Activated CD4-positive, alpha-beta T cell treated with anti-CD3 and anti-CD28 coated beads, Interleukin-2, amount 10 ng/mL, durations not matched to agents 7 days and 5 days (primary cell): ENCODE measurements around the gene ARHGAP28. TPM values are rescaled to one million over a fixed set of nuclear protein-coding genes. Genes with fewer than 3 reads are reported as not detected.
"Not testable (repeated sequence)": the region's sequence is repeated elsewhere in the genome, so short reads cannot be mapped to it uniquely, and the experiment has no call there.

Experiments
- CTCF ChIA-PET: fragments of 350-600 bp; sonication (Branson Sonifier 250); formaldehyde crosslinking; loops from one replicate; lab custom pipeline; 2021; ENCODE audit warnings: antibody characterized with exemption; lab: Charles Lee
- POLR2A ChIA-PET: fragments of 350-600 bp; sonication (Branson Sonifier 250); formaldehyde crosslinking; loops from one replicate; lab custom pipeline; 2021; ENCODE audit warnings: antibody characterized with exemption; lab: Charles Lee
- DNase-seq: peaks from one replicate; pipeline ENCODE4 v3.0.0-alpha.2; 2020
- H3K27ac Mint-ChIP-seq: one replicate; pipeline ENCODE4 v1.8.0; 2021; ENCODE audit warnings: mild to moderate bottlenecking, moderate library complexity, mixed read lengths
- H3K27me3 Mint-ChIP-seq: one replicate; pipeline ENCODE4 v1.8.0; 2021; ENCODE audit warnings: mixed read lengths
- H3K36me3 Mint-ChIP-seq: one replicate; pipeline ENCODE4 v1.8.0; 2021; ENCODE audit warnings: low read depth, mixed read lengths
- H3K4me1 Mint-ChIP-seq: one replicate; pipeline ENCODE4 v1.8.0; 2021; ENCODE audit warnings: mixed read lengths
- H3K4me3 Mint-ChIP-seq: one replicate; pipeline ENCODE4 v1.8.0; 2021; ENCODE audit warnings: mild to moderate bottlenecking, moderate library complexity, mixed read lengths
- H3K9me3 Mint-ChIP-seq: one replicate; pipeline ENCODE4 v1.8.0; 2021; ENCODE audit warnings: mixed read lengths
- total RNA-seq, 2 experiments: library from RNA; stranded (reverse); gene quantifications; one replicate each; pipeline ENCODE4 v1.2.3, GENCODE V29; 2021

ARHGAP28 gene
- total RNA-seq, 2 experiments from 2014 or later: not detected

GRCh38 chr18:6785411-6785810 is 55.9 kb downstream of the ARHGAP28 start:
- Mint-ChIP-seq H3K36me3 (no peaks in the 10 kb centered on the region), H3K9me3 (peaks cover 5% of the 10 kb centered on the region), H3K27me3 (no peaks in the 10 kb centered on the region), H3K4me1 (no peaks in the 10 kb centered on the region), H3K27ac (no peak overlapping the region), H3K4me3 (no peak overlapping the region)
- POLR2A ChIA-PET: no interaction called here
- DNase-seq: no peak
- CTCF ChIA-PET: interaction anchor here (1.4 kb wide), 1 partner anchor 10 kb away, joined by 3 read pairs; no protein-coding TSS in a partner anchor

DNA sequence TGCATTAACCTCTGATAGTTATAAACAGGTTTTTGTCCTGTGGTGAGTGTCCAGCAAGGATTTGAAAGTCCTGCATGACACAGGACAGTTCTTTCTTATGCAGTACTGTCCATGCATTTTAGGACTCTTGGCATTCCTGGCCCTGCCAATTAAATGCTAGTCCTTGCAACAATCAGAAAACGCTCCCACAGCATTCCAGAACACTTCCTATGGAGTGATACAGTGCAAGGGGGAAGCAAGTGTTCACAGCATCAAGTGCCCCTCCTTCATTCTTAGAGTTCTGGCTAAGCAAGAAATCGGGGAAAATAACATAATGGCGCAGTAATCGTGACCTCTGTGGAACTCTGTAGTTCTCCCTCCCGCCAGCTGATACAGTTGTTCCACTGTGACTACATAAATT is 62.9 kb downstream of the ARHGAP28 start:
- POLR2A ChIA-PET: no interaction called here
- DNase-seq: no peak
- no peaks in the 10 kb centered on the region for H3K4me1 Mint-ChIP-seq
- CTCF ChIA-PET: no interaction called here
- no peak overlapping the region for H3K4me3 Mint-ChIP-seq
- H3K27me3 Mint-ChIP-seq: no peaks in the 10 kb centered on the region
- no peak overlapping the region for H3K27ac Mint-ChIP-seq
- H3K36me3 Mint-ChIP-seq: no peaks in the 10 kb centered on the region
- H3K9me3 Mint-ChIP-seq: peaks cover 2% of the 10 kb centered on the region

DNA sequence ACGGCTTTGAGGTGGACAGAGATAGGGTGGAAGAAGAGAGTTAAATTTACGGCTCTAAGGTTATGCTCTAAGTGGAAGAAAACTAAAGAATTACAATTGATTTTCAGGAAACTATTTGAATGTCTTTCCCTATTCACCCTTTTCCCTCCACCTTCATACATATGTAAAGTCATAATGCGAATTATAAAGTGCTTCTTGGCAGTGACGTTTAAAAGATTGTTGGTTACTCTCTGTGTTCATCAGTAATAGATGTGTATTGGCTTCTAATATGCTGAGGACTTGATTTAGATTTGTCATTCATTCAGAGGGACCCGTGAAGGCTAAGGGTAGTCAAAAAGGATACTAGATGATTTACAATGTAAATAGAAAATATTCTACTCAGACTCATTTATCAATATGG is 63.9 kb downstream of the ARHGAP28 start:
- no peak overlapping the region for H3K27ac Mint-ChIP-seq
- no peaks in the 10 kb centered on the region for H3K27me3 Mint-ChIP-seq
- no peak overlapping the region for H3K4me3 Mint-ChIP-seq
- peaks cover 2% of the 10 kb centered on the region for H3K9me3 Mint-ChIP-seq
- no peaks in the 10 kb centered on the region for H3K36me3 Mint-ChIP-seq
- ChIA-PET CTCF (no interaction called here), POLR2A (no interaction called here)
- DNase-seq: no peak
- no peaks in the 10 kb centered on the region for H3K4me1 Mint-ChIP-seq

- Mint-ChIP-seq H3K27ac (no peak overlapping the region), H3K4me3 (no peak overlapping the region), H3K27me3 (no peaks in the 10 kb centered on the region), H3K9me3 (no peaks in the 10 kb centered on the region), H3K4me1 (no peaks in the 10 kb centered on the region), H3K36me3 (no peaks in the 10 kb centered on the region)
- no peak for DNase-seq
- POLR2A ChIA-PET: no interaction called here
- CTCF ChIA-PET: no interaction called here
These were observed 64.5 kb downstream of the ARHGAP28 start for GRCh38 chr18:6793986-6794385.

DNA sequence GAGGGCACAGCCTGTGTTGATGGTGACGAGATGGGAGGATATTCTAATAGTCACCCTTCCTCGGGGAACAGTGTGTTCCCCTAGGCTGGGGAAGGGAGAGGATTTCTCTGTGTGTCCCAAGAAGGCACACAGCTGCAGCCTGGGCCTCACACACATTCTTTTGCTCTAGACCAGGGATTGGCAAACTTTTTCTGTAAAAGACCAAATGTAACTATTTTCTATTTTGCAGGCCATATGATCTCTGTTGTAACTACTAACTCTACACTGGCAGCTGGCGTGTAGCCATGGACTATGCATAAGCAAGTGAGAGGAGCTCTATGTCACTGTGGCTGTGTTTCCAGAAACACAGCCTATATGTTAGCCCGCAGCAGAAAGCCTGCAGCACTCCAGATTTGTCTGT is 65.8 kb downstream of the ARHGAP28 start:
- H3K36me3 Mint-ChIP-seq: no peaks in the 10 kb centered on the region
- H3K27me3 Mint-ChIP-seq: no peaks in the 10 kb centered on the region
- H3K4me1 Mint-ChIP-seq: no peaks in the 10 kb centered on the region
- no peak overlapping the region for H3K27ac Mint-ChIP-seq
- no peak for DNase-seq
- peaks cover 8% of the 10 kb centered on the region for H3K9me3 Mint-ChIP-seq
- no peak overlapping the region for H3K4me3 Mint-ChIP-seq
- ChIA-PET POLR2A (no interaction called here), CTCF (interaction anchor here (1.0 kb wide), 1 partner anchor 10 kb away, joined by 3 read pairs; no protein-coding TSS in a partner anchor)

GRCh38 chr18:6796511-6796910 is 67.0 kb downstream of the ARHGAP28 start:
- DNase-seq: no peak
- no peak overlapping the region for H3K4me3 Mint-ChIP-seq
- CTCF ChIA-PET: no interaction called here
- H3K36me3 Mint-ChIP-seq: no peaks in the 10 kb centered on the region
- peaks cover 9% of the 10 kb centered on the region for H3K9me3 Mint-ChIP-seq
- H3K4me1 Mint-ChIP-seq: no peaks in the 10 kb centered on the region
- POLR2A ChIA-PET: no interaction called here
- no peak overlapping the region for H3K27ac Mint-ChIP-seq
- no peaks in the 10 kb centered on the region for H3K27me3 Mint-ChIP-seq

GRCh38 chr18:6797171-6797570 is 67.7 kb downstream of the ARHGAP28 start:
- no peaks in the 10 kb centered on the region for H3K4me1 Mint-ChIP-seq
- no peaks in the 10 kb centered on the region for H3K36me3 Mint-ChIP-seq
- ChIA-PET CTCF (no interaction called here), POLR2A (no interaction called here)
- no peak overlapping the region for H3K4me3 Mint-ChIP-seq
- no peaks in the 10 kb centered on the region for H3K27me3 Mint-ChIP-seq
- peaks cover 9% of the 10 kb centered on the region for H3K9me3 Mint-ChIP-seq
- H3K27ac Mint-ChIP-seq: no peak overlapping the region
- DNase-seq: no peak

DNA sequence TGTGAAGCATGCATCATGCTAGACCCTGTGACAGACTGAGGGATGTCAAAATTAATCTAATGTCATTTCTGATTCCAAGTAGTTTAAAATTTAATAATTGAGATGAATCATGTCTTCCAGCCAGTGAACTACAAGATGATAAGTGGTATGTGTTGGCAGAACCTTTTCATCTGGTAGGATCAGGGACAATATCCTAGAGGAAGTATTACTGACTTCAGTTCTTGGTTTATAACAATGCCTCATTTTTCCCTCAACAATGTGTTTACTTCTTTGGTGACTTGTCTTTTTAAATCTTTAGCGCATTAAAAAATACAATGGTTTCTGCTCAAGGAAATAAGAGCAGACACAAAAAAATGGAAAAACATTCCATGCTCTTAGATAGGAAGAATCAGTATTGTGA is 69.4 kb downstream of the ARHGAP28 start:
- peaks cover 9% of the 10 kb centered on the region for H3K9me3 Mint-ChIP-seq
- CTCF ChIA-PET: no interaction called here
- no peaks in the 10 kb centered on the region for H3K36me3 Mint-ChIP-seq
- H3K4me1 Mint-ChIP-seq: no peaks in the 10 kb centered on the region
- H3K27ac Mint-ChIP-seq: no peak overlapping the region
- H3K27me3 Mint-ChIP-seq: no peaks in the 10 kb centered on the region
- POLR2A ChIA-PET: no interaction called here
- no peak for DNase-seq
- no peak overlapping the region for H3K4me3 Mint-ChIP-seq

DNA sequence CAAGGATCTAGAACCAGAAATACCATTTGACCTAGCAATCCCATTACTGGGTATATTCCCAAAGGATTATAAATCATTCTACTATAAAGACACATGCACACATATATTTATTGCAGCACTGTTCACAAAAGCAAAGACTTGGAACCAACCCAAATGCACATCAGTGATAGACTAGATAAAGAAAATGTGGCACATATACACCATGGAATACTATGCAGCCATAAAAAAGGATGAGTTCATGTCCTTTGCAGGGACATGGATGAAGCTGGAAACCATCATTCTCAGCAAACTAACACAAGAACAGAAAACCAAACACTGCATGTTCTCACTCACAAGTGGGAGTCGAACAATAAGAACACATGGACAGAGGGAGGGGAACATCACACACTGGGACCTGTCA is 70.8 kb downstream of the ARHGAP28 start:
- H3K4me1 Mint-ChIP-seq, CTCF ChIA-PET, POLR2A ChIA-PET, H3K27me3 Mint-ChIP-seq, H3K9me3 Mint-ChIP-seq, DNase-seq, H3K4me3 Mint-ChIP-seq, H3K36me3 Mint-ChIP-seq: not testable (repeated sequence)
- peak overlapping the region; percentile 33 for H3K27ac Mint-ChIP-seq

- DNase-seq: no peak
- no peak overlapping the region for H3K4me3 Mint-ChIP-seq
- H3K4me1 Mint-ChIP-seq: no peaks in the 10 kb centered on the region
- ChIA-PET CTCF (no interaction called here), POLR2A (no interaction called here)
- no peaks in the 10 kb centered on the region for H3K36me3 Mint-ChIP-seq
- H3K27ac Mint-ChIP-seq: no peak overlapping the region
- no peaks in the 10 kb centered on the region for H3K27me3 Mint-ChIP-seq
- H3K9me3 Mint-ChIP-seq: peaks cover 2% of the 10 kb centered on the region
These were observed 78.2 kb downstream of the ARHGAP28 start for GRCh38 chr18:6807515-6808257.

DNA sequence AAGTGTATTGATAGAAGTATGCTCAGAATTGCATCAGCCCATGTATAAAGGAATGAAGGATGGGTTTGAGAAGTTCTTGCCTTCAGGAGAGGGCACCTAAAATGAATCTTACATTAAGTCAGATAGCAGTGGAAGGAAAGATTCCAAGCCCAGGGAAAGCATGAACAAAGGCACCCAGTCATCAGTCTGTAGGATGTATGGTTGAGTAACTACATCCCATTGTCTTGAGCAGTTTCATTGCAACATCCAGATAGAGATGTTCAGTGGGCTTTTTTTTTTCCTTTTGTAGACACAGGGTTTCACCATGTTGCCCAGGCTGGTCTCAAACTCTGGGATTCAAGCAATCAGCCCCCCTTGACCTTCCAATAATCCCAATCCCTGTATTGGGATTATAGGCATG is 80.7 kb downstream of the ARHGAP28 start:
- no peak for DNase-seq
- no peaks in the 10 kb centered on the region for H3K4me1 Mint-ChIP-seq
- no peak overlapping the region for H3K4me3 Mint-ChIP-seq
- no peaks in the 10 kb centered on the region for H3K27me3 Mint-ChIP-seq
- no peak overlapping the region for H3K27ac Mint-ChIP-seq
- no peaks in the 10 kb centered on the region for H3K36me3 Mint-ChIP-seq
- ChIA-PET POLR2A (no interaction called here), CTCF (no interaction called here)
- peaks cover 2% of the 10 kb centered on the region for H3K9me3 Mint-ChIP-seq

GRCh38 chr18:6811816-6812215 is 82.3 kb downstream of the ARHGAP28 start:
- Mint-ChIP-seq H3K27ac (no peak overlapping the region), H3K4me1 (no peaks in the 10 kb centered on the region), H3K27me3 (no peaks in the 10 kb centered on the region), H3K9me3 (peaks cover 2% of the 10 kb centered on the region), H3K4me3 (no peak overlapping the region), H3K36me3 (no peaks in the 10 kb centered on the region)
- ChIA-PET POLR2A (no interaction called here), CTCF (no interaction called here)
- DNase-seq: no peak

- H3K27me3 Mint-ChIP-seq: no peaks in the 10 kb centered on the region
- no peaks in the 10 kb centered on the region for H3K4me1 Mint-ChIP-seq
- ChIA-PET CTCF (no interaction called here), POLR2A (no interaction called here)
- H3K36me3 Mint-ChIP-seq: no peaks in the 10 kb centered on the region
- no peaks in the 10 kb centered on the region for H3K9me3 Mint-ChIP-seq
- H3K27ac Mint-ChIP-seq: no peak overlapping the region
- no peak for DNase-seq
- no peak overlapping the region for H3K4me3 Mint-ChIP-seq
These were observed 85.4 kb downstream of the ARHGAP28 start for GRCh38 chr18:6814882-6815425.

DNA sequence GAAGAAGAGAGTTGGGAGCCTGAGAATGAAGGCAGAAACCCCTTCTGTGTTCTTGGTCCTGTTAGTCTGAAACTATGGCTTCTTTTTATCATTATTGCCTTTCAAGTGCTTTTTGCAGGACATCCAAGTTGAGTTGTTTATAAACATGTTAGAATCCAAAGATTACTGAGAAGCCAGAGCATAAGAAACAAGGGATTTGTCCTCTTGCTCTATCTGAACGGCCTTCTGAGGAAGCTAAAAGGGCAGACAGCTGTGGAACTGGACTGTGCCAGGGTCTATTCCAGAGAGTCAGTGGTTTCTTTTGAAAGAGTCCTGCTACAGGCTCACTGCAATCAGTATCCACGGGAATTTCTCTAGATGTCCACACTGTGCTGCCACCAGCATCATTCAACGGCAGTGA is 86.6 kb downstream of the ARHGAP28 start:
- ChIA-PET CTCF (no interaction called here), POLR2A (no interaction called here)
- H3K4me3 Mint-ChIP-seq: no peak overlapping the region

More for the DNA sequence above, 86.6 kb downstream of the ARHGAP28 start:
- H3K4me1 Mint-ChIP-seq: no peaks in the 10 kb centered on the region
- H3K27ac Mint-ChIP-seq: no peak overlapping the region
- no peaks in the 10 kb centered on the region for H3K36me3 Mint-ChIP-seq
- DNase-seq: no peak
- no peaks in the 10 kb centered on the region for H3K9me3 Mint-ChIP-seq
- H3K27me3 Mint-ChIP-seq: no peaks in the 10 kb centered on the region
